Fibroblast of skin of abdomen (primary cell): ENCODE measurements around the gene CGB5. TPM values are rescaled to one million over a fixed set of nuclear protein-coding genes. Genes with fewer than 3 reads are reported as not detected.
"Not testable (repeated sequence)": the region's sequence is repeated elsewhere in the genome, so short reads cannot be mapped to it uniquely, and the experiment has no call there.

Experiments
- DNase-seq: peaks from one replicate; pipeline ENCODE4 v3.0.0-alpha.2; 2013
- polyA plus RNA-seq, 2 experiments: library from polyadenylated mRNA; unstranded; fragments of 120-200 nt; gene quantifications; one replicate each; pipeline ENCODE4 v1.2.1, GENCODE V29; 2013; ENCODE audit not compliant: insufficient read length in 2 of 2

The CGB5 gene
- polyA plus RNA-seq (2013, experiment 1 of 2; ENCODE audit: insufficient read length): 0.41 TPM
- polyA plus RNA-seq (2013, experiment 2 of 2; ENCODE audit: insufficient read length): 0.65 TPM

GRCh38 chr19:49043548-49043947 is at the start of gene CGB5:
CGB5 (plus strand) TSS chr19:49043848; CDS start chr19:49044210, 362 bp downstream.
- not testable (repeated sequence) for DNase-seq

GRCh38 chr19:48994035-48994386 is 49.6 kb upstream of the CGB5 start:
- DNase-seq: no peak

DNA sequence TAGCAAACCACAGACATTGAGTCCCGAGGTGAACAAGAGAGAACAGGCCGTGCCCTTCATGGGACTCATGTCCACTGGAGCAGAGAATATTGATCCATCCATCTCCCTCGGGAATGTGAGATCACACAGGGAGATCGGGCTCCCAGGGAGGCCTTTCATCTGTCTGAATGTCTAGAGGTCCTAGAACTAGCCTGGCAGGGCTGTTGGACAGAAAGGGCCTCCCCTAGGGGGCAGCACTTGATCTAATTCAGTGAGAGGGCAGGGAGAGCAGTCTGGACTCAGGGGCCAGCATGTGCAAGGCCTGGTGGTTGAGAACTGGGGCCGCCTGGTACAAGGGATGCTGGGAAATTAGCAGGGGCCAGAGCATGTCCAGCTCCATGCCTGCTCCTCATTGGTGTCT is 45.7 kb upstream of the CGB5 start:
- peak; percentile 36 for DNase-seq

GRCh38 chr19:48999481-49000325 is 43.9 kb upstream of the CGB5 start:
- DNase-seq: peak; percentile 65

GRCh38 chr19:49004133-49004532 is 39.5 kb upstream of the CGB5 start:
- no peak for DNase-seq

GRCh38 chr19:49004964-49005614 is 38.6 kb upstream of the CGB5 start:
- no peak for DNase-seq

GRCh38 chr19:49006905-49007304 is 36.7 kb upstream of the CGB5 start:
- DNase-seq: no peak

DNA sequence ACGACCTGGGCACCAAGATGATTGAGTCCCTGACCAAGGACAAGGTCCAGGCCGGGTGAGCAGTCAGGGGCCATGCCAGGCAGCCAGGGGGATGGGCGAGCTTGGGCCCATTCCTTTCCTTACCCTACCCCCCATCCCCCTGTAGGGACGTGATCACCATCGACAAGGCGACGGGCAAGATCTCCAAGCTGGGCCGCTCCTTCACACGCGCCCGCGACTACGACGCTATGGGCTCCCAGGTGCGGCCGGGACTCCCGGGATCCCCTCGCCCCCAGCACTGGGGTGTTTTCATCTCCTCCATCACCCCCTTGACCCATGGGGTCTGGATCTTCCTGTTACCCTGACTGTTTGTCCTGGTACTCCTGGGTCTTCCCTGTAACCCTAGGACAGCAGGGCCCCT is 33.8 kb upstream of the CGB5 start:
- no peak for DNase-seq

GRCh38 chr19:49010453-49010852 is 33.2 kb upstream of the CGB5 start:
- no peak for DNase-seq

DNA sequence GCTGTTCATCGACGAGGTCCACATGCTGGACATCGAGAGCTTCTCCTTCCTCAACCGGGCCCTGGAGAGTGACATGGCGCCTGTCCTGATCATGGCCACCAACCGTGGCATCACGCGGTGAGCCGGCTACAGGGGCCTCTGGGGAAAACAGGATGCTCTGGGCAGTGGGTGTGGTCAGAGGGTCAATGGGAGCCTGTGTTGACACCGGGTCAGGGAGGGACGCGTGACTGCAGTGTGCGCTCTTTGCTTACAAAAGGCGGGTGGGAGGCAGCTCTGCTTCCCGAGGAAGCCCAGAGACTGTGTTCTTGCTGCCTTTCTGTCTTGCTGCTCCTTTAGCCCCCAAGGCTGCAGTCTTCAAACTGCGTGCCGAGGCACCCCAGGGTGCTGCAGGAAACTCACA is 32.5 kb upstream of the CGB5 start:
- no peak for DNase-seq

DNA sequence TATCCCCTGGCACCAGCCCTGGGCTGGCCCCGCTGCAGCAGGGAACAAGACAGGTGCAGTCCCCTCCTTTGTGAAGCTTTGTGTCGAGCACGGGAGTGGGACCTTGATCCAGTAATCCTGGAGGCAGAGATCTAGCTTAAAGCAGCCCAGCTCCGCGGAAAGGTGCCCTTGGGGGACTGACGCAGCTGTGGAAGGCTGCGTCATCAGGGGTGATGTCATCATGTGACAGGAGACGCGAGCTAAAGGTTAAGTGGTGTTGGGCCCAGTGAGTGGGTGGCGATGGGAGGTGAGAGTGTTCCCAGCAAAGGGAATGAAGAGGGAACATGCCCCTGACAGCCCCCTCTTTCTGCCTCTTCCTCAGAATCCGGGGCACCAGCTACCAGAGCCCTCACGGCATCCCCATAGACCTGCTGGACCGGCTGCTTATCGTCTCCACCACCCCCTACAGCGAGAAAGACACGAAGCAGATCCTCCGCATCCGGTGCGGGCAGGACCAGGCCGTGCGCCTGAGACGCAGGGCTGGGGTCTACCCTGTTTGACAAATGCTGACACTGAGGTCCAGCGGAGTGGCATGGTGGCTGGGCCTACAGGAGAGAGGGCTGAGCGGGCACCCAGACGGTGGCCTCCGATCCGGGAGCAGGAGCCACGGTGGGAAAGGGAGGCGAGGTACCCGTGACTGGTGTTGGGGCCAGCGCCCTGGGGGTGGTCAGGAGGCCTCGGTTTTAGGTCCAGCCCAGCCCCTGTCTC is 29.4 kb upstream of the CGB5 start:
- no peak for DNase-seq

DNA sequence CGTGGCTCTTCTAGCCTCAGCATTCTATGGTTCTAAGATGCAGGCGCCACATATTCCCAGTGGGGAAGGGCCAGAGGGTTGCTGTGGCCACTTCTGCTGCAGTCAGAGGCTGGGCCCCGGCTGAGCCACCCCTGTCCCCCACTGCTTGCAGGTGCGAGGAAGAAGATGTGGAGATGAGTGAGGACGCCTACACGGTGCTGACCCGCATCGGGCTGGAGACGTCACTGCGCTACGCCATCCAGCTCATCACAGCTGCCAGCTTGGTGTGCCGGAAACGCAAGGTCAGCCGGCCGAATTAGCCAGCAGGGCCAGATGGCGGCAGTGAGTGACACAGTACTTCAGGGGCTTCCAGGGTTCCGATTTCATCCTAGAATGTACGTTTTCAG is 28.8 kb upstream of the CGB5 start:
- no peak for DNase-seq

DNA sequence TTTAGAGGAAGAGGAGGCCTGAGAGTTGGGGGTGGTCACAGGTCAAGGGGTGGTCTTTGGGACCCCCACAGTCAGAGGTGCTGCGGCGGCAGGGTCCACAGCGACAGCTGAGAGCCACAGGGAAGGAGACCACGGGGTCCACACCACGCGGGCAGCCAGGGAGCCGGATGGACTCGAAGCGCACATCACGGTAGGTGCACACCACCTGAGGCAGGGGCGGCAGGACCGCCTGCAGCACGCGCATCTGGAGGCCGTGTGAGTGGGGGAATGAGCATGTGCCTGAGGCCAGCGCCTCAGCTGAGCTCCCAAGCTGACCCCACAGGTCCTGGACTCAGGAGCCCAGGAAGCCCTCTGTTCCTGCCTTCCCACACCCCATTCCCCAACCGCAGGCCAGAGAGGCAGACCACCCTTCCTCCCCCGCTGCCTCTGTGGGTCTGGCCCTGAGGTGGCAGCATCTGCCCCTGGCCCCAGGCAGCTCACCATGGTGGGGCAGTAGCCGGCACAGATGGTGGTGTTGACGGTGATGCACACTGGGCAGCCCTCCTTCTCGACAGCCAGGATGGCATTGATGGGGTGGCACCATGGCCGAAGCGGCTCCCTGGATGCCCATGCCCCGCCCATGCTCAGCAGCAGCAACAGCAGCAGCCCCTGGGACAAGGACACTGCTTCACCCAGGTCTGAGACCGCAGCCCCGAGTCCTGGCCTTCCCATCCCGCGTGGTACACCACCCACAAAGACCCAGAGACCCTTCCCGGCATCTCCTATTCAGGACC is 27.4 kb upstream of the CGB5 start:
- DNase-seq: no peak

DNA sequence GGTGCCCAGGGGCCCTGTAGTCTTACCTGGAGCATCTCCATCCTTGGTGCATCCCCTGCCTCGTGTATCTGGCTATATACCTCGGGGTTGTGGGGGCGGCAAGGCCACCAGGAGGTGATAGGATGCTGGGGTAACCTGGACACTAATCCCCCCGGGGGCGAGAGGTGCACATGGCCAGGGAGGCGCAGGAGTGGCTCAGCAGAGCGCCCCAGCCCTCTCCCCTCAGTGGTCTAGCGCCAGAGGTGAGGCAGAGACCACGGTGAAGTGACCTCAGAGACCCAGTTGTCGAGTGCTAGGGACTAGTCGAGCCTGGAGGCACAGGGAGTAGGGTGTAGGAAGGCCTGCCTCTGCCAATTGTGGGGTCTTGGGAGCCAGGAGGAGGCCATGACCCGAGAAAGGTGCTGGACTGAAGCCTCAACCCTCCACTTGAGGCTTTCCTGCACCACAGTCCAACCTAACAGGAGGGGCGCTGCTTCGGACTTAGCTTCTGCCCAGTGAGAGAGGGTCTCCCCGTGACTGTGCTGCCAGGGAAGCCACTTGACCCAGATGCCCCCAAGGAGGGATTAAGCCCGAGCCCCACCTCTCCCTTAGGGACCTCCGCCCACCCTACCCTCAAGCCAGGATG is 26.5 kb upstream of the CGB5 start, which contains the start of gene LHB:
TSS of gene LHB (minus strand) at position 51 of the 625 bp plus-strand sequence. CDS start at position 41, 10 bp downstream.
- no peak for DNase-seq

DNA sequence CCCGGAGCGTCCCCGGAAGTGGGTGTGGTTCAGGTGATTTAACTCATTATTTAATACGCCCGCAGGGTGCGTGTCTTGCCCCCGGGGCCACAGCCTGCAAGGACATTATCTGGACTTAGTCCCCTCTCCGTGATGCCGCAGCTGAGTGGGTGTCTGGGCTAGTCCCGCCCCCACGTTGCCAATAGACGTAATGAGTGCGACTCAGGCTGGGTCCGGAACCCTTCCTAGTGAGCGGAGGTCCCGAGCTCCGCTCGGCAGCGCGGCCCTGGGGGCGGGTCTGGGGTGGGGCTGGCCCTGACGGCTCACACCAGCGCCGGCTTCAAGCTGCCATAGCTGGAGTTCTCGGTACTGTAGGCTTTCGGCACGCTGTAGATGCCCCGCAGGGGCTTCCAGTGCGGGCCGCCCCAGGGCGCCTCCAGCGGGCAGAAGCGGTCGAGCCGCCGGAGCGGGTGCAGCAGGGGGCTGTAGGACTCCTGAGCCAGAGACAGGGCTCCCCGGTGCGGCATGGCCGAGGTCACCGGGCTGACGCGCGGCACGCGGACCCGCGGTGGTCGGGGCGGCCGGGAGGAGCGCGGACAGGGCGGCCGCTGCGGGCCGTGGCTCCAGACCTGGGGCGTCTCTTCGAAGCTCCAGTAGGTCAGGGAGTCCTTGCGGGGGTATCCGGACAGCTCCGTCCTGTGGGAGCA is 25.8 kb upstream of the CGB5 start:
- DNase-seq: peak; percentile 65

GRCh38 chr19:49018388-49019241 is 25.0 kb upstream of the CGB5 start:
- not testable (repeated sequence) for DNase-seq

DNA sequence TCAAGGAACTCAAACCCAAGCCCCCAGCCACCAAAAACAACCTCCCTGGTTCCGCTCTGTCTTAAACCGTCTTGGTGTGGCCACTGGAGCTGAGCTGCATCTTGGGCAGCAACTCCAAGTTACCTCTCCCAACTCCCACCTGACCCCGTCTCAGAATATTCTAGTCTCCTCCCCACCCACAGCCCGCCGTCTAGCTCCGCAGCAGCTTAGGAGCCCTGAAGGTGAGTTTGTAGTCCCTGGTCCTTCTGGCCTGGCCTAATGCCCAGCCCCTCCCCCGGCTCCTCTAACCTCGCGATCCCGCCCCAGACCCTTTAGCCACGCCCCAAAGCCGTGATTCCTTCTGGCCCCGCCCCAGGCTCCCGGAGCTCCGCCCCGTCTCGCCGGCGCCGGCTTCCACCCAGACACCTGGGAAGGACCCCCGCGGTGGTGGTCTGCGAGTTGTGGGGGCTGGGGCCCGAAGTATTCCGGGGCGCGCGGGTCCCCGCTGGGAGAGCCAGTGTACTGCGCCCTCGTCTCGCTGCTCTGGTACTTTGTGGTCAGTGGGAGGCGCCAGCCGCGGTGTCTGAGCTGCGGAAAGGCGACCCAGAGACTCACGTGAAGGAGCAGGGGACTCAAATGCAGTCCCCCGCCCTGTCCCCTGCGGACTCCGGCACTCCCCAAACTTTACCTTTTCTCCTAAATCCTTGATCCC is 24.3 kb upstream of the CGB5 start:
- peak; percentile 36 for DNase-seq

- DNase-seq: no peak
Observed at GRCh38 chr19:49020342-49020741, 23.3 kb upstream of the CGB5 start.
